OCI-LY1 (cell line): ENCODE data around the gene CSNK1G2.

Source experiments
- CTCF ChIP-seq: fragments of 200-600 bp; sonication (generic), shearing (Covaris generic); IDR thresholded peaks from 2 replicates; pipeline ENCODE4 v1.5.1; 2017; ENCODE audit warnings: mild to moderate bottlenecking, antibody characterized with exemption, low read length, moderate library complexity, mixed read lengths
- EZH2 ChIP-seq: fragments of 200-600 bp; sonication (generic), shearing (Covaris generic); IDR thresholded peaks from 2 replicates; pipeline ENCODE4 v1.8.0; 2017; ENCODE audit warnings: borderline replicate concordance, mixed run types, mild to moderate bottlenecking, antibody characterized with exemption, low read length, moderate library complexity, mixed read lengths

GRCh38 chr19:1942934-1943555, 2.1 kb downstream of the CSNK1G2 start:
- no peak for TF ChIP-seq CTCF
- no peak for TF ChIP-seq EZH2
